ENCODE data around the gene SLC24A3. TPM values are rescaled to one million over a fixed set of nuclear protein-coding genes. Genes with fewer than 3 reads are reported as not detected.

Gene SLC24A3
- total RNA-seq, 1 donor from 2014 or later: 0.08 TPM

DNA sequence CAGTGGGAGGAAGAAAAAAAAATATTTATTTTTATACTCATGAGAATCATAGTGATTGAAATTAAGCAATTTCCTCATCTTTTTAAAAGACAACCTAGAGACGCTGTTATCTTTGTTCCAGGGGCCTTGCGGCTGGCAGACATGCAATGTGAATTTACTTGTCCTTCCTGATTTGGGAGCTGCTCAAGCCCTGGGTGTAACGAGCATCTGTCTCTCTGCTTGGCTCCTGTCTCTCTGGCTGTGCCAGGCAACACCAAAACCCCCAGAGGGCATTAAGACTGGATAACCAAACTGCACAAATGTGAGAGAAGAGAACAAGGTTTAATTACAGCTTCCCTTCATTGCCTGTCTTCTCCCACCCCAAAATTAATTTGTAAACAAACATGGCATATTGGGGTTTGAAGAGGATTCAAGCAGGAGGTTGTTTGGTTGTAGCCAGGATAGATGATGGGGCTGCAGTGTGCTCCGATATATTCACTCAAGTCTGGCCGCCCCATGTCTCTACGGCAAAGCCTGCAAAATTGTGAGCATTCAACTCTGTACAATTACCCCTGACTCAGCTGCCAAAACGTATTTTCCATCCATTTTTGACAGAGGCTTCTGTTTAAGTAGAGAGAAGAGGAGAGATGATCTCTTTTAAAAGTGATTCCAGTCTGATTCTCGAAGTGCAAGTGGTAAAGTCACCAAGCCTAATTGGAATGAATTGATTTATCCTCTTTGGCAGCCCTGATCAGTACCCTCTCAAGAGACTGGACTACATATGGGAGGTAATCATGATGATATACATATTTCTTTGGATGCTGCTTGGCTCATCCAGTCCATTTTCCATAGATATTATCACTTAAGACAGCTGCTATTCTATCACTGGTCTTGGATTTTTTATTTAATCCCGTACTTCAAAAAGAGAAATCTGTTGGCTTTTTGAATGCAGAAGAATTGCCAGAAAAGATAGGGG, 170.2 kb downstream of the SLC24A3 start:
- H3K27me3 ChIP-seq (ENCODE audit: control insufficient read depth, insufficient read depth, low read length): no peaks in the 10 kb centered on the region
- TF ChIP-seq CTCF (IDR thresholded peaks at IDR 0.05; ENCODE audit: insufficient read depth, low read length, poor library complexity, severe bottlenecking): no peak
- no peak overlapping the region for H3K4me3 ChIP-seq (ENCODE audit: low read depth, low read length)
- no peaks in the 10 kb centered on the region for H3K36me3 ChIP-seq (ENCODE audit: control insufficient read depth, insufficient read depth, low read length)
- DNase-seq (ENCODE audit: low read depth): no peak

- Histone ChIP-seq H3K4me3 (ENCODE audit: low read depth, low read length) (no peak overlapping the region), H3K27me3 (ENCODE audit: control insufficient read depth, insufficient read depth, low read length) (no peaks in the 10 kb centered on the region), H3K36me3 (ENCODE audit: control insufficient read depth, insufficient read depth, low read length) (no peaks in the 10 kb centered on the region)
- no peak for TF ChIP-seq CTCF (IDR thresholded peaks at IDR 0.05; ENCODE audit: insufficient read depth, low read length, poor library complexity, severe bottlenecking)
- no peak for DNase-seq (ENCODE audit: low read depth)
These were observed 172.5 kb downstream of the SLC24A3 start for GRCh38 chr20:19384940-19385339.

DNA sequence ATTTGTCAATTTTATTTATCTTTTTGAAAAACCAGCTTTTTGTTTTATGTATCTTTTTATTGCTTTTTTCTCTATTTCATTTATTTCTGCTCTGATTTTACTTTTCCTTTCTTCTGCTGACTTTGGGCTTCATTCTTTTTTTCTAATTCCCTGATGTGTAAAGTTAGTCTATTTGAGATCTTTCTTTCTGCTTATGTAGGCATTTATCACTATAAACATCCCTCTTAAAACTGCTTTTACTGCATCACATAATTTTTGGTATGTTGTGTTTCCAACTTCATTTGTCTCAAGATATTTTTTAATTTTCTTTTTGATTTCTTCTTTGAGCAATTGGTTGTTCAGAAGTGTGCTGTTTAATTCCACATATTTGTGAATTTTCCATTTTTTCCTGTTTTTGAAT, 174.8 kb downstream of the SLC24A3 start:
- no peak for TF ChIP-seq CTCF (IDR thresholded peaks at IDR 0.05; ENCODE audit: insufficient read depth, low read length, poor library complexity, severe bottlenecking)
- Histone ChIP-seq H3K4me3 (ENCODE audit: low read depth, low read length) (no peak overlapping the region), H3K36me3 (ENCODE audit: control insufficient read depth, insufficient read depth, low read length) (no peaks in the 10 kb centered on the region), H3K27me3 (ENCODE audit: control insufficient read depth, insufficient read depth, low read length) (no peaks in the 10 kb centered on the region)
- DNase-seq (ENCODE audit: low read depth): no peak

DNA sequence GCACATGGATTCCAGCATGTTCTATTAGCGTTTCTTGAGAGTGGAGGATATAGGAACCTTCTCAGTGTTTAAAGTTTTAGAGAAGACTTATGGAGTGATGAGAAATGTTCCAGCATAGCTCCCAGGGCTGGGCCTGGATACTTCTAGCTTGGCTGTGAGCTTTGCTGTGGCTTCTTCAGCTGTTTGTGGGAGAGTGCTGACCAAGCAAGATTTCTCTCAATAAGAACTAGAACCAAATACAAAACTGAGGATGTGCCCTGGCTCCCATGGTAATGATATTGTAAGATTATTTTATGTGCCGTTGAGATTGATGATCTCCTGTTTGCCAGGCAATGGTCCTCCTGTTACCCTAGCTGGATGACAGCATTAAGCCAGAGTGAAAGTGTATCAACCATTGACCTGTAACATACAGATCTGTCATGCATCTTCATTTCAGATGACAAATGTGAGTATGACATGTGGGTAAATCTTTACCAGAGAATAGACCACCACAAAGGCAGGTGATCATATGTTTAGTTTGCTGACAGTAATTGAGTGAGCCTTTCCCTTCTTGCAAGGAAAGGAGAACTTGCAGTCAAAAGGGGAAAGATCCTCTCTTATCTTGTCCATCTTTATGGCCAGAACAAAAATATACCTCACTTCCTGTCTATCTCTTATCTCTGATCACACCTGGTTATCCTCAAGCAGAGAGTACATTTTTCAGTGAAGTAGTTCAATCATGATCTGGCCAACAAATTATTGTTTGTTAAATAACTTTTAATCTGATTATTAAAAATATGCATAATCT, 180.1 kb downstream of the SLC24A3 start:
- DNase-seq (ENCODE audit: low read depth): no peak
- TF ChIP-seq CTCF (IDR thresholded peaks at IDR 0.05; ENCODE audit: insufficient read depth, low read length, poor library complexity, severe bottlenecking): no peak
- H3K27me3 ChIP-seq (ENCODE audit: control insufficient read depth, insufficient read depth, low read length): no peaks in the 10 kb centered on the region
- H3K36me3 ChIP-seq (ENCODE audit: control insufficient read depth, insufficient read depth, low read length): no peaks in the 10 kb centered on the region
- no peak overlapping the region for H3K4me3 ChIP-seq (ENCODE audit: low read depth, low read length)

GRCh38 chr20:19396460-19397081, 184.1 kb downstream of the SLC24A3 start:
- H3K4me3 ChIP-seq (ENCODE audit: low read depth, low read length): no peak overlapping the region
- no peak for TF ChIP-seq CTCF (IDR thresholded peaks at IDR 0.05; ENCODE audit: insufficient read depth, low read length, poor library complexity, severe bottlenecking)
- no peaks in the 10 kb centered on the region for H3K36me3 ChIP-seq (ENCODE audit: control insufficient read depth, insufficient read depth, low read length)
- no peak for DNase-seq (ENCODE audit: low read depth)
- H3K27me3 ChIP-seq (ENCODE audit: control insufficient read depth, insufficient read depth, low read length): no peaks in the 10 kb centered on the region
